ENCODE measurements around the gene PCDHB15. TPM values are rescaled to one million over a fixed set of nuclear protein-coding genes. Genes with fewer than 3 reads are reported as not detected.
"Not testable (repeated sequence)": the region's sequence is repeated elsewhere in the genome, so short reads cannot be mapped to it uniquely, and the experiment has no call there.

PCDHB15 gene
- 18.3 TPM for total RNA-seq

DNA sequence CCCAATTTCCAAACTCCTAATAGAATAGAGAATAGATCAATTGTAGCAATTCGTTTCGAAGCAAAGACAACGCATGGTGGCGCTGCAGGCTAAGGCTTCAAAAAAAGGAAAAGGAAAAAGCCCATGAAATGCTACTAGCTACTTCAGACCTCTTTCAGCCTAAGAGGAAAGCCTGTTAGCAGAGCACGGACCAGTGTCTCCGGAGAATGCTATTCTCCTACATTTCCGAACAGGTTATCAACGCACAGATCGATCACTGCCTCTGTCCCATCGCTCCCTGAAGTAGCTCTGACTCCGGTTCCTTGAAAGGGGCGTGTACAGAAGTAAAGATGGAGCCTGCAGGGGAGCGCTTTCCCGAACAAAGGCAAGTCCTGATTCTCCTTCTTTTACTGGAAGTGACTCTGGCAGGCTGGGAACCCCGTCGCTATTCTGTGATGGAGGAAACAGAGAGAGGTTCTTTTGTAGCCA lies at the start of gene PCDHB15:
Gene PCDHB15 (plus strand): TSS at position 146 of the 468 bp plus-strand sequence. CDS start 184 bp downstream, at position 330.
- FAIRE-seq (no peak), DNase-seq (ENCODE audit: low spot score in 2 of 2) (no peak)

GRCh38 chr5:141196363-141196762 lies 48.8 kb upstream of the PCDHB15 start:
- DNase-seq (ENCODE audit: low spot score in 2 of 2), result no peak
- FAIRE-seq, result no peak

- DNase-seq (ENCODE audit: low spot score in 2 of 2) (no peak), FAIRE-seq (no peak)
These were observed 45.6 kb upstream of the PCDHB15 start, which contains the start of gene PCDHB11 for GRCh38 chr5:141199359-141200235. TSS of gene PCDHB11 (plus strand) at chr5:141199627. CDS start at chr5:141199775, 148 bp downstream.

DNA sequence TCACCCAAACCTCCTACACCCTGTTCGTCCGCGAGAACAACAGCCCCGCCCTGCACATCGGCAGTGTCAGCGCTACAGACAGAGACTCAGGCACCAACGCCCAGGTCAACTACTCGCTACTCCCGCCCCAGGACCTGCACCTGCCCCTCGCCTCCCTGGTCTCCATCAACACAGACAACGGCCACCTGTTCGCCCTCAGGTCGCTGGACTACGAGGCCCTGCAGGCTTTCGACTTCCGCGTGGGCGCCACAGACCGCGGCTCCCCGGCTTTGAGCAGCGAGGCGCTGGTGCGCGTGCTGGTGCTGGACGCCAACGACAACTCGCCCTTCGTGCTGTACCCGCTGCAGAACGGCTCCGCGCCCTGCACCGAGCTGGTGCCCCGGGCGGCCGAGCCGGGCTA lies 44.1 kb upstream of the PCDHB15 start:
- FAIRE-seq; DNase-seq (ENCODE audit: low spot score in 2 of 2): not testable (repeated sequence)

DNA sequence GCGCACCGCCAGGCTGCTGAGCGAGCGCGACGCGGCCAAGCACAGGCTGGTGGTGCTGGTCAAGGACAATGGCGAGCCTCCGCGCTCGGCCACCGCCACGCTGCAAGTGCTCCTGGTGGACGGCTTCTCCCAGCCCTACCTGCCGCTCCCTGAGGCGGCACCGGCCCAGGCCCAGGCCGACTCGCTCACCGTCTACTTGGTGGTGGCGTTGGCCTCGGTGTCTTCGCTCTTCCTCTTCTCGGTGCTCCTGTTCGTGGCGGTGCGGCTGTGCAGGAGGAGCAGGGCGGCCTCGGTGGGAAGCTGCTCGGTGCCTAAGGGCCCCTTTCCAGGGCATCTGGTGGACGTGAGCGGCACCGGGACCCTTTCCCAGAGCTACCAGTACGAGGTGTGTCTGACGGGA lies 43.5 kb upstream of the PCDHB15 start:
- FAIRE-seq; DNase-seq (ENCODE audit: low spot score in 2 of 2): not testable (repeated sequence)

- DNase-seq (ENCODE audit: low spot score in 2 of 2) (no peak), FAIRE-seq (no peak)
These were observed 36.7 kb upstream of the PCDHB15 start, which contains the start of gene PCDHB12 for GRCh38 chr5:141208478-141208877. TSS of gene PCDHB12 (plus strand) at chr5:141208719. CDS start at chr5:141208908, 189 bp downstream.

- DNase-seq (ENCODE audit: low spot score in 2 of 2); FAIRE-seq: not testable (repeated sequence)
These were observed 34.9 kb upstream of the PCDHB15 start for GRCh38 chr5:141210281-141210680.

DNA sequence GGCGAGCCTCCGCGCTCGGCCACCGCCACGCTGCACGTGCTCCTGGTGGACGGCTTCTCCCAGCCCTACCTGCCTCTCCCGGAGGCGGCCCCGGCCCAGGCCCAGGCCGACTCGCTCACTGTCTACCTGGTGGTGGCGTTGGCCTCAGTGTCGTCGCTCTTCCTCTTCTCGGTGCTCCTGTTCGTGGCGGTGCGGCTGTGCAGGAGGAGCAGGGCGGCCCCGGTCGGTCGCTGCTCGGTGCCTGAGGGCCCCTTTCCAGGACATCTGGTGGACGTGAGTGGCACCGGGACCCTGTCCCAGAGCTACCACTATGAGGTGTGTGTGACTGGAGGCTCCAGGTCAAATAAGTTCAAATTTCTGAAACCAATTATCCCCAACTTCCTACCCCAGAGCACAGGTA lies 34.3 kb upstream of the PCDHB15 start:
- not testable (repeated sequence) for FAIRE-seq; DNase-seq (ENCODE audit: low spot score in 2 of 2)

GRCh38 chr5:141213656-141214339 lies 31.4 kb upstream of the PCDHB15 start, which contains the start of gene PCDHB13:
TSS of gene PCDHB13 (plus strand) at chr5:141213919. CDS start at chr5:141214124, 205 bp downstream.
- FAIRE-seq; DNase-seq (ENCODE audit: low spot score in 2 of 2): not testable (repeated sequence)

- FAIRE-seq; DNase-seq (ENCODE audit: low spot score in 2 of 2): not testable (repeated sequence)
These were observed 30.6 kb upstream of the PCDHB15 start for GRCh38 chr5:141214583-141214982.

GRCh38 chr5:141215504-141215903 lies 29.7 kb upstream of the PCDHB15 start:
- not testable (repeated sequence) for DNase-seq (ENCODE audit: low spot score in 2 of 2); FAIRE-seq

DNA sequence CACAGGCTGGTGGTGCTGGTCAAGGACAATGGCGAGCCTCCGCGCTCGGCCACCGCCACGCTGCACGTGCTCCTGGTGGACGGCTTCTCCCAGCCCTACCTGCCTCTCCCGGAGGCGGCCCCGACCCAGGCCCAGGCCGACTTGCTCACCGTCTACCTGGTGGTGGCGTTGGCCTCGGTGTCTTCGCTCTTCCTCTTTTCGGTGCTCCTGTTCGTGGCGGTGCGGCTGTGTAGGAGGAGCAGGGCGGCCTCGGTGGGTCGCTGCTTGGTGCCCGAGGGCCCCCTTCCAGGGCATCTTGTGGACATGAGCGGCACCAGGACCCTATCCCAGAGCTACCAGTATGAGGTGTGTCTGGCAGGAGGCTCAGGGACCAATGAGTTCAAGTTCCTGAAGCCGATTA lies 29.2 kb upstream of the PCDHB15 start:
- FAIRE-seq; DNase-seq (ENCODE audit: low spot score in 2 of 2): not testable (repeated sequence)

DNA sequence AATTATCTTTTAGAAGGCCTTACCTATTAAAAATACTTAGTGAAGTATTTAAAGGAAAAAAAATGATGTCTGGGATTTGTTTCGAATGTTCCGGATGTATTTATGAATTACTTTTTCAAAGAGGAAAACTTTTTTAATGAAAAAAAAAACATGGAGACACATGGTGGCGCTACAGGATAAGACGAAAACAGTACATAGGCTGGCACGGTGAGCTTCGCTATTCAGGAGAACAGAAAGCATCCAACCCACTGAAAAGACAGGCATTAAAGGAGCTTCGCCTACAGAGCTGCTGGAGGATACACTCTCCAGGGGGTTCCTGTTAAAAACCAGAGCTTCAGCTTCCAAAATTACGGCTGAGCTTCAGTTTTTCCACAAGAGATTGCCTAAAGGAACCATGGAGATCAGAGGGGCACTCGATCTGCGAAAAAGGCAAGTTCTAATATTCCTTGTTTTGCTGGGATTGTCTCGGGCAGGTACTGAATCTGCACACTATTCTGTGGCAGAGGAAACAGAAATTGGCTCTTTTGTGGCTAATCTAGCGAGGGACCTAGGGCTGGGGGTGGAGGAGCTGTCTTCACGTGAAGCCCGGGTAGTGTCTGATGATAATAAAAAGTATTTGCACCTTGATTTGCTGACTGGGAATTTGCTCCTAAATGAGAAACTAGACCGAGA lies 21.9 kb upstream of the PCDHB15 start, which contains the start of gene PCDHB14:
Gene PCDHB14 (plus strand): TSS at position 232 of the 672 bp plus-strand sequence. CDS start 163 bp downstream, at position 395.
- no peak for FAIRE-seq

GRCh38 chr5:141224844-141225243 lies 20.4 kb upstream of the PCDHB15 start:
- FAIRE-seq; DNase-seq (ENCODE audit: low spot score in 2 of 2): not testable (repeated sequence)

More for the DNA sequence above, 21.9 kb upstream of the PCDHB15 start, which contains the start of gene PCDHB14:
- no peak for DNase-seq (ENCODE audit: low spot score in 2 of 2)

DNA sequence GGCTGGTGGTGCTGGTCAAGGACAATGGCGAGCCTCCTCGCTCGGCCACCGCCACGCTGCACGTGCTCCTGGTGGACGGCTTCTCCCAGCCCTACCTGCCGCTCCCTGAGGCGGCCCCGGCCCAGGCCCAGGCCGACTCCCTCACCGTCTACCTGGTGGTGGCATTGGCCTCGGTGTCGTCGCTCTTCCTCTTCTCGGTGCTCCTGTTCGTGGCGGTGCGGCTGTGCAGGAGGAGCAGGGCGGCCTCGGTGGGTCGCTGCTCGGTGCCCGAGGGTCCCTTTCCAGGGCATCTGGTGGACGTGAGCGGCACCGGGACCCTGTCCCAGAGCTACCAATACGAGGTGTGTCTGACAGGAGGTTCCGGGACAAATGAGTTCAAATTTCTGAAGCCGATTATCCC lies 19.8 kb upstream of the PCDHB15 start:
- not testable (repeated sequence) for DNase-seq (ENCODE audit: low spot score in 2 of 2); FAIRE-seq

DNA sequence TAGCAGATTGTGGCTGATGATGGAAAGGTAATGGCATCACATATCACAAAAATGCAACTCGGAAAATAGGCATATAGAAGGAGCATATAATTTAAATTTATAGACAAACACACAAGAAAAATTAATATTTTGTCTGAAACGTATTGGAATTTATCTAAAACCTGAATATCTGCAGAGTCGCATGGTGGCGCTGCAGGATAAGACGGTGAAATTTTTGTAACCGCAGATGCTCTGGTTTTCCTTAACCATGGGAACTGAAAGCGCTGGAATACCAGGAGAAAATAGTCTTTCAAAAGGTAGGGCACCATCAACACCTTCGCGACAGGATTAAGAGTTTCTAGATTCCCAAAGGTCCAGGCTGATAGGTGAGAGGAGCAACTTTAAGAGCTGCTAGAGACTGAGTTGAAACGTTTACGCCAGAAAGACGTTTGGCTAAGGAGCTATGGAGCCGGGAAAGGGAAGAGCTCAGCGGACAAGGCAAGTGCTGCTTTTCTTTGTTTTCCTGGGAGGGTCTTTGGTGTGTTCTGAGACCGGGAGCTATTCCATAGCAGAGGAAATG lies 11.0 kb upstream of the PCDHB15 start:
- DNase-seq (ENCODE audit: low spot score in 2 of 2) (no peak), FAIRE-seq (no peak)

- not testable (repeated sequence) for FAIRE-seq; DNase-seq (ENCODE audit: low spot score in 2 of 2)
These were observed 9.3 kb upstream of the PCDHB15 start for GRCh38 chr5:141235922-141236321.

DNA sequence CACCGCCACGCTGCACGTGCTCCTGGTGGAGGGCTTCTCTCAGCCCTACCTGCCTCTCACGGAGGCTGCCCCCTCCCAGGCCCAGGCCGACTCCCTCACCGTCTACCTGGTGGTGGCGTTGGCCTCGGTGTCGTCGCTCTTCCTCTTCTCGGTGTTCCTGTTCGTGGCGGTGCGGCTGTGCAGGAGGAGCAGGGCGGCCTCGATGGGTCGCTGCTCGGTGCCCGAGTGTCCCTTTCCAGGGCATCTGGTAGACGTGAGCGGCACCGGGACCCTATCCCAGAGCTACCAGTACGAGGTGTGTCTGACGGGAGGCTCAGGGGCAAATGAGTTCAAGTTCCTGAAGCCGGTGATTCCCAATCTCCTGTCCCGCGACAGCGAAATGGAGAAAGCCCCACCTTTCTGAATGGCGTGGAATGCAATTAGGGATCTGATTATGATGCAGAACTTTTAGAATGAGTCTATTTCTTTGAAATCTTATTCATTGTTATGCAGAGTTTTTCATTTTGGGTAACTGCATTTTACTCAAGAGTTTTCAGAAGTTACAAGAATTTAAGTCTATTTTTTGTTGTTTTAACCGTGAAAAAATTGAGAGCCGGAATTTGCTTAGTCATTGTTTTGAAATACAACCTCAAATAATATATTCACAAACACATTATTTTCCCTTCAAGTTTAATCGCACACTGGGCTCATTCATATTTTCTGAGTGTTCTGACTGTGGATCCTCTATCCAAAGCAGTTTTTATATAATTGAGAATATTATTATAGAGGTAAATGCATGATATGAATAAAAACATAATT lies 8.5 kb upstream of the PCDHB15 start:
- FAIRE-seq, result no peak
- DNase-seq (ENCODE audit: low spot score in 2 of 2), result no peak

- no peak for FAIRE-seq
- no peak for DNase-seq (ENCODE audit: low spot score in 2 of 2)
These were observed 3.7 kb upstream of the PCDHB15 start for GRCh38 chr5:141241496-141241895.
